Calu3 (cell line): ENCODE results near the gene KDM7A. TPM values are rescaled to one million over a fixed set of nuclear protein-coding genes. Genes with fewer than 3 reads are reported as not detected.

ENCODE experiments used
- BruUV-seq: library from RNA; stranded (reverse); fragments of 400-500 nt; replicated peaks from 2 replicates; lab custom pipeline; 2021; lab: Mats Ljungman, UMichigan
- CTCF ChIA-PET: fragments of 300-600 bp; sonication (Branson Sonifier 250); formaldehyde crosslinking; loops from one replicate; lab custom pipeline; 2022; ENCODE audit warnings: antibody characterized with exemption; lab: Charles Lee
- DNase-seq: peaks from one replicate; pipeline ENCODE4 v3.0.0; 2022
- H3K27ac Mint-ChIP-seq: one replicate; pipeline ENCODE4 v1.8.0; 2022; ENCODE audit warnings: mixed read lengths; ENCODE audit not compliant: unreplicated experiment
- H3K27me3 Mint-ChIP-seq: one replicate; pipeline ENCODE4 v1.8.0; 2022; ENCODE audit warnings: mixed read lengths; ENCODE audit not compliant: unreplicated experiment
- H3K36me3 Mint-ChIP-seq: one replicate; pipeline ENCODE4 v1.8.0; 2022; ENCODE audit warnings: mild to moderate bottlenecking, moderate library complexity, mixed read lengths; ENCODE audit not compliant: insufficient read depth, unreplicated experiment
- H3K4me1 Mint-ChIP-seq: one replicate; pipeline ENCODE4 v1.8.0; 2022; ENCODE audit warnings: mild to moderate bottlenecking, low read depth, mixed read lengths; ENCODE audit not compliant: unreplicated experiment
- H3K4me3 Mint-ChIP-seq: one replicate; pipeline ENCODE4 v1.8.0; 2022; ENCODE audit warnings: mild to moderate bottlenecking, low read depth, moderate library complexity, mixed read lengths; ENCODE audit not compliant: unreplicated experiment
- H3K9me3 Mint-ChIP-seq: one replicate; pipeline ENCODE4 v1.8.0; 2022; ENCODE audit warnings: low read depth, mixed read lengths; ENCODE audit not compliant: unreplicated experiment
- intact Hi-C: fragments of 100-400 bp; cut with micrococcal nuclease; formaldehyde crosslinking; loops from one replicate; pipeline ENCODE4 v1.10.0; 2022; ENCODE audit not compliant: unreplicated experiment
- total RNA-seq: library from RNA; stranded (reverse); gene quantifications from 2 replicates; pipeline ENCODE4 v1.2.3, GENCODE V29; 2022
- TF ChIP-seq, protein P1 (sequence below): fragments of 200-600 bp; IDR thresholded peaks from one replicate; pipeline ENCODE4 v1.8.0; 2022; ENCODE audit warnings: antibody characterized with exemption; ENCODE audit not compliant: unreplicated experiment

Gene KDM7A
- total RNA-seq, 1 experiment from 2014 or later = 2.7 TPM

DNA sequence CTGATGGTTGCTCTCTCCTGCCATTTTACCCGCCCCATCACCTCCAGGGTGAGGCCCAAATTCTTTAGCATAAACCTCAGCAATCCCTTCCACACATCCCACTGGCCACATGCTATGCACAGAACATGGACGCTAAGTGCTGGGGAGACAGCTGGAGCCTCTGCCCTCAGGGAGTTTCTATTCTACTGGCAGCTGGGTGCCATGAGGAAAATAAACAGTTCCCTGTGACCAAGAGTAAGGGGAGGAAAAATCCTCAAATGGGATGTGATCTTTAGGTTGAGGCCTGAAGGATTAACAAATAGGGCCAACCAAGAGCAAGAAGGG is 115.2 kb downstream of the KDM7A start:
- H3K36me3 Mint-ChIP-seq = peaks cover 32% of the 10 kb centered on the region
- peak overlapping the region; percentile 55 for H3K27ac Mint-ChIP-seq
- intact Hi-C loops = loop anchor here (5.0 kb wide), 1 partner anchor 171 kb away; no protein-coding TSS in a partner anchor
- BruUV-seq = no TSS peak
- H3K4me3 Mint-ChIP-seq = peak overlapping the region; percentile 55
- peaks cover 37% of the 10 kb centered on the region for H3K4me1 Mint-ChIP-seq
- CTCF ChIA-PET = no interaction called here
- no peak for DNase-seq
- H3K9me3 Mint-ChIP-seq = peaks cover 5% of the 10 kb centered on the region
- H3K27me3 Mint-ChIP-seq = no peaks in the 10 kb centered on the region
- TF ChIP-seq, protein P1, sequence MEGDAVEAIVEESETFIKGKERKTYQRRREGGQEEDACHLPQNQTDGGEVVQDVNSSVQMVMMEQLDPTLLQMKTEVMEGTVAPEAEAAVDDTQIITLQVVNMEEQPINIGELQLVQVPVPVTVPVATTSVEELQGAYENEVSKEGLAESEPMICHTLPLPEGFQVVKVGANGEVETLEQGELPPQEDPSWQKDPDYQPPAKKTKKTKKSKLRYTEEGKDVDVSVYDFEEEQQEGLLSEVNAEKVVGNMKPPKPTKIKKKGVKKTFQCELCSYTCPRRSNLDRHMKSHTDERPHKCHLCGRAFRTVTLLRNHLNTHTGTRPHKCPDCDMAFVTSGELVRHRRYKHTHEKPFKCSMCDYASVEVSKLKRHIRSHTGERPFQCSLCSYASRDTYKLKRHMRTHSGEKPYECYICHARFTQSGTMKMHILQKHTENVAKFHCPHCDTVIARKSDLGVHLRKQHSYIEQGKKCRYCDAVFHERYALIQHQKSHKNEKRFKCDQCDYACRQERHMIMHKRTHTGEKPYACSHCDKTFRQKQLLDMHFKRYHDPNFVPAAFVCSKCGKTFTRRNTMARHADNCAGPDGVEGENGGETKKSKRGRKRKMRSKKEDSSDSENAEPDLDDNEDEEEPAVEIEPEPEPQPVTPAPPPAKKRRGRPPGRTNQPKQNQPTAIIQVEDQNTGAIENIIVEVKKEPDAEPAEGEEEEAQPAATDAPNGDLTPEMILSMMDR = no peak

DNA sequence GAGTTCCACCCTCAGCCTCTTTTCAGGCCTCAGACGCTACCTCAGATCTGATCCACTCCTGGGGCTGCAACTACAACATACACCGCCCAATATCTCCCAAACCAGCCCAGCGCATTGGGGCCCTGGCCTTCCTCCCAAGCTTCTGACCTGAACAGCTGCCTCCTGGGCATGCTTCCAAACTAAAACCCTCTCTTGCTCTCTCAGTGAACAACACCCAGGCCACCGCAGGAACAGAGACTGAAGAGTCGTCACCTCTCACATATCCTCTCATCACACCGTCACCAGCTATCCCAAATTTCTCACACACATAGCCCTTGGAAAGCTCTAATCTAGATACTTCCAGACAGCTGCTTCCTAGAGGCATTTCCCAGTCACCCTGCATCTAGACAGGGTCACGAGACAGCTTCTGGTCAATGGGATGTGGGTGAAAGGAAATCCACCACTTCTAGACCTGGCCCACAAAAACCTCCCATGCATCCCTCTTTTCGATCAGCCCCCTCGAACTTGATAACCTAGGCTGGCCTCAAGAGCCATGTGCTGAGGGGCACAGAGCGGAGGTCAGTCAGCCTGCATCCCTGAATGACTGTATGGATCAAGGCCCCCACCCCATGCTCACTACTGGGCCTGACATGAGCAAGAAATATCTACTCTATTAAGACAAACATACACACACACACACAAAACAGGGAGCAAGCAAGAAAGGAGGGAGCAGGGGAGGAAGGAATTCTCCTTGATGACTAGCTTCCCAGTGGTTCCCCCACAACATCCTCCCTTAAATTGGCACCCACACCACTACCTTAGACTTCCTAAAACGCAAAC is 115.8 kb downstream of the KDM7A start:
- Mint-ChIP-seq H3K27me3 (no peaks in the 10 kb centered on the region), H3K36me3 (peaks cover 33% of the 10 kb centered on the region), H3K27ac (peak overlapping the region; percentile 55), H3K4me1 (peaks cover 37% of the 10 kb centered on the region), H3K9me3 (no peaks in the 10 kb centered on the region), H3K4me3 (peak overlapping the region; percentile 55)
- TF ChIP-seq, protein P1 = no peak
- TSS peak; percentile 15 for BruUV-seq
- DNase-seq = no peak
- intact Hi-C loops = loop anchor here (5.0 kb wide), 1 partner anchor 171 kb away; no protein-coding TSS in a partner anchor
- CTCF ChIA-PET = no interaction called here

DNA sequence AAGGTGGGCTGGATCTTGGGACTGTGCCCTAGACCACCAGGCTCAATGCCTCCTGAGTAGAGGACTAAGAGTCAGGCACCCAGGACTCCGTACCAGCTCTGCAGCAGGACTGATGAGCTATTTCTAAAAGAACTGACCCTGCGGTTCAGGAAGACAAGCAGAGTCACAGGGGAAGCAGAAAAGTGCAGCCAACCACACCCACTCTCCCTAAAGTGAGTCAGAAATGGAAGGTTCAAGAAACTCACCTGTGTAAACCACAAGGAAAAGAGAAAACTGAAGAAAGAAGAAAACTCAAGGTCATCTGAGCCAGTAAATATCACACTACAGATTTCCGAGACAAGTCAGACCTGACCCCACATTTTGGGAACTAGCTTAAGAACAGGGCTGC is 116.5 kb downstream of the KDM7A start:
- no peaks in the 10 kb centered on the region for H3K27me3 Mint-ChIP-seq
- H3K4me1 Mint-ChIP-seq = peaks cover 37% of the 10 kb centered on the region
- BruUV-seq = no TSS peak
- intact Hi-C loops = loop anchor here (5.0 kb wide), 1 partner anchor 172 kb away; no protein-coding TSS in a partner anchor
- DNase-seq = no peak
- H3K4me3 Mint-ChIP-seq = peak overlapping the region; percentile 55
- CTCF ChIA-PET = interaction anchor here (0.6 kb wide), 3 partner anchors 15 to 1581 kb away, joined by 3 to 4 read pairs (median 3); no protein-coding TSS in a partner anchor
- peaks cover 33% of the 10 kb centered on the region for H3K36me3 Mint-ChIP-seq
- peak overlapping the region; percentile 55 for H3K27ac Mint-ChIP-seq
- TF ChIP-seq, protein P1 = no peak
- H3K9me3 Mint-ChIP-seq = no peaks in the 10 kb centered on the region

GRCh38 chr7:140059273-140060242 is 117.2 kb downstream of the KDM7A start:
- DNase-seq = peak; percentile 89
- intact Hi-C loops = loop anchor here (5.0 kb wide), 2 partner anchors 173 to 418 kb away; partner anchors contain the start of gene MKRN1
- Mint-ChIP-seq H3K4me3 (peak overlapping the region; percentile 55), H3K36me3 (peaks cover 33% of the 10 kb centered on the region), H3K27ac (peak overlapping the region; percentile 55), H3K4me1 (peaks cover 37% of the 10 kb centered on the region), H3K9me3 (no peaks in the 10 kb centered on the region), H3K27me3 (no peaks in the 10 kb centered on the region)
- BruUV-seq = no TSS peak
- TF ChIP-seq, protein P1 = no peak
- CTCF ChIA-PET = interaction anchor here (0.6 kb wide), 5 partner anchors 15 to 1581 kb away, joined by 3 to 4 read pairs (median 3); no protein-coding TSS in a partner anchor
